ENCODE measurements around the gene RAB34. TPM values are rescaled to one million over a fixed set of nuclear protein-coding genes. Genes with fewer than 3 reads are reported as not detected.
A peak's percentile ranks its signal among the peaks of the same experiment; 100 is the strongest.

RAB34 gene
- total and polyA plus RNA-seq, 9 of the 15 experiments (the other 6 are each of a cell fraction or from before 2014, with no cell fraction given): 0.07 to 3.8 (median 0.46) TPM; not detected in 1

- TF ChIP-seq SIN3A (IDR thresholded peaks at IDR 0.05; ENCODE audit: borderline replicate concordance in 2 of 2, control insufficient read depth in 1 of 2, low read depth in 2 of 2, low read length in 2 of 2): peak in 1 of 2 experiments; percentile 28; a peak in 1 of 4 replicates
- TF ChIP-seq RBM25 (IDR thresholded peaks at IDR 0.05; ENCODE audit: low read depth, low read length, severe bottlenecking): no peak
- TF ChIP-seq POLR2AphosphoS2 (IDR thresholded peaks at IDR 0.05; ENCODE audit: low read length): no peak
- peak; percentile 64 for TF ChIP-seq POLR2G (IDR thresholded peaks at IDR 0.05; ENCODE audit: low read depth, low read length)
- no peak; the same call in 1 of the 2 replicates for TF ChIP-seq RB1 (IDR thresholded peaks at IDR 0.05; ENCODE audit: low read depth)
- peak; percentile 60; the same call in 1 of the 2 replicates for TF ChIP-seq CTBP1 (IDR thresholded peaks at IDR 0.05; ENCODE audit: borderline replicate concordance)
- peak; percentile 58 for TF ChIP-seq KDM5B (IDR thresholded peaks at IDR 0.05; ENCODE audit: insufficient replicate concordance, low read depth, low read length)
- no peak for TF ChIP-seq ATF3 (IDR thresholded peaks at IDR 0.05)
- TF ChIP-seq ATF3 (CRISPR knock-in tag; conservative IDR thresholded peaks at IDR 0.05): no peak
- TF ChIP-seq E2F6 (IDR thresholded peaks at IDR 0.05; ENCODE audit: borderline replicate concordance in 1 of 2, extremely low read depth in 1 of 2, insufficient read depth in 1 of 2, insufficient read length in 1 of 2, low read depth in 1 of 2, low read length in 1 of 2, poor library complexity in 1 of 2, severe bottlenecking in 1 of 2): peak in 1 of 2 experiments; percentile 87
- TF ChIP-seq MYC (IDR thresholded peaks at IDR 0.05; ENCODE audit: low read depth, low read length): peak; percentile 70; the same call in 1 of the 2 replicates
- TF ChIP-seq MYC (CRISPR knock-in tag; IDR thresholded peaks at IDR 0.05; ENCODE audit: borderline replicate concordance, low read depth): no peak
- TF ChIP-seq MYNN (IDR thresholded peaks at IDR 0.05): peak; percentile 17; the same call in 1 of the 2 replicates
- TF ChIP-seq MYNN (CRISPR knock-in tag; IDR thresholded peaks at IDR 0.05): no peak
- no peak for TF ChIP-seq MNT (conservative IDR thresholded peaks at IDR 0.05)
- TF ChIP-seq DPF2 (IDR thresholded peaks at IDR 0.05): peak; percentile 55
- TF ChIP-seq ARID1B (IDR thresholded peaks at IDR 0.05): peak; percentile 22
- TF ChIP-seq HNRNPLL (IDR thresholded peaks at IDR 0.05; ENCODE audit: low read depth, low read length, poor library complexity, severe bottlenecking): peak; percentile 0
- no peak for TF ChIP-seq FOXJ2 (tag; IDR thresholded peaks at IDR 0.05)
- TF ChIP-seq ESRRB (CRISPR knock-in tag; IDR thresholded peaks at IDR 0.05; ENCODE audit: borderline replicate concordance): no peak
- TF ChIP-seq ZNF41 (CRISPR knock-in tag; conservative IDR thresholded peaks at IDR 0.05): no peak
- no peak for TF ChIP-seq POLR2AphosphoS5 (IDR thresholded peaks at IDR 0.05; ENCODE audit: control insufficient read depth, insufficient read depth, low read depth, low read length)
- TF ChIP-seq PML (IDR thresholded peaks at IDR 0.05; ENCODE audit: low read length): no peak
- no peak for TF ChIP-seq TCF3 (CRISPR knock-in tag; IDR thresholded peaks at IDR 0.05)
Observed at GRCh38 chr17:28712032-28712704, 5.5 kb downstream of the RAB34 start (continued).
